Stimulated activated CD8-positive, alpha-beta memory T cell treated with anti-CD3 and anti-CD28 coated beads, Interleukin-12 subunit alpha, Interleukin-12 subunit beta, amount 100 ng/mL, for 24 hours (primary cell): Measurements from ENCODE around the gene CTTNBP2NL.
"Not testable (repeated sequence)": the region's sequence is repeated elsewhere in the genome, so short reads cannot be mapped to it uniquely, and the experiment has no call there.

Source experiments
- DNase-seq: peaks from one replicate; pipeline ENCODE4 v3.0.0-alpha.2; 2020; ENCODE audit errors: extremely low read depth

CTTNBP2NL gene

DNA sequence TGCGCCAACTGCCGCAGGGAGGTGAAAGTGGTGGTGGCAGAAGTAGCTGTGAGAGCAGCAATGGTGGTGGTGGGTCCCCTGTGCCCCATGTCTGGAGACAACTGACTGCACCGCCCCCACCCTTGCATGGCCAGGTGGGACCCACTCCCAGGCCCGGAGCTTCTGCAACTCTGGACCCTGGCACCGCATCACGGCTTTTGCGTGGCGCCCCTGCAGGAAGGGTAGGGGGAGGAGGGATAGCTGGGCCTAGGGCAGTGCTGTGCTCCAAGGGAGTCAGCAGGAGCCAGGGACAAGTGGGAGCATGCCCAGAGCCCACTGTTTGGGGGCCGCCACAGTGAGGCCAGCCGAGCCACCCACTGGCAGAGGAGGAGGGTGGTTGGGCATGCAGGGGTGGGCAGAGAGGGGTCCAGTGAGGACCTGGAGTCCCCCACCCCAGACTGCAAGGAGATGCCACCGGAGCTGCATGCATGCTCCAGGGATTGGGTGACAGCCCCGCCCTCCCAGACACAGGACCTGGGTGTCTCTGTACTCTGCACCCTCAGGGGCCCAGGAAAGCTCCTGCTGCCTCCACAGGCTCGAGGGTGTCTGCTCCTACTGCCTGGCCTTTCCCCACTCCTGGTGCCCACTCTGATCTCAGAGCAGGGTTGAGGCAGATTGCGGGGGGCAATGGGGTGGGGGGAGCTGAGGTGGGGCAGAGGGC, 9.8 kb upstream of the CTTNBP2NL start:
- no peak for DNase-seq

DNA sequence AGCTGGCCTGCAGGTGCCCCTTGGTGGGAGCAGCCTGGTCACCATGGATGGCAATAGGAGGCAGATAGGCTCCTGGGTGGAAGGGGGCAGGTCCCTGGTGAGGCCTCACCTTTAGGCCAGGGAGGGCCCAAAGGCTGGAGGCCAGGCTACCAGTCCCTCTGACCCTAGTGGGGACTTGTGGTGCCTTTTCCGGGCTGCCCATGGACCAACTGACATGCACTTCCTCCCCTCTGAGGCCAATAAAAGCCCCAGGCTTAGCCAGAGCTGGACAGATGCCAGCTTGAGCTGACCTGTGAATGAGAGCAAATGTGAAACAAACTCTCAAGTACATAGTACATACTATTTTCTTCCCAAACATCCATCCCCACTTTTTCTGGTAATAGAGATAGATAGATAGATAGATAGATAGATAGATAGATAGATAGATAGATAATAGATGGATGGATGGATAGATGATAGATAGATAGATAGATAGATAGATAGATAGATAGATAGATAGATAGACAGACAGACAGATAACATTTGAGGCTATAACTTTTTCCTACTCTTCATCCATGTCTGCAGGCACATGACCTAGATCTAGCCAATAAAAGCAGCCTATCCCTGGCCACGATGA, 9.2 kb upstream of the CTTNBP2NL start:
- no peak for DNase-seq

DNA sequence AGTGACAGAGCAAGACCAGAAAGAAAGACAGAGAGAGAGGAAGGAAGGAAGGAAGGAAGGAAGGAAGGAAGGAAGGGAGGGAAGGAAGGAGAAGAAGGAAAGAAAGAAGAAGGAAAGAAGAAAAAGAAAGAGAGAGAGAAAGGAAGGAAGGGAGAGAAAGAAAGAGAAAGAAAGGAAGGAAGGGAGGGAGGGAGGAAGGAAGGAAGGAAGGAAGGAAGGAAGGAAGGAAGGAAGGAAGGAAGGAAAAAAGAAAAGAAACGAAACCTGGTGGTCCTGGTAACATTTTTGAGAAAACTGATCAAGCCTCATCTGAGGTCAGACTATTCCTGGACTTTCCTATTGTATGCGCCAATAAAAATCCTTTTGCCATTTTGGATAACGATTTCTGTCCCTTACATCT, 8.2 kb upstream of the CTTNBP2NL start:
- DNase-seq = no peak

- DNase-seq = no peak
These were observed 7.6 kb upstream of the CTTNBP2NL start for GRCh38 chr1:112388436-112388835.

DNA sequence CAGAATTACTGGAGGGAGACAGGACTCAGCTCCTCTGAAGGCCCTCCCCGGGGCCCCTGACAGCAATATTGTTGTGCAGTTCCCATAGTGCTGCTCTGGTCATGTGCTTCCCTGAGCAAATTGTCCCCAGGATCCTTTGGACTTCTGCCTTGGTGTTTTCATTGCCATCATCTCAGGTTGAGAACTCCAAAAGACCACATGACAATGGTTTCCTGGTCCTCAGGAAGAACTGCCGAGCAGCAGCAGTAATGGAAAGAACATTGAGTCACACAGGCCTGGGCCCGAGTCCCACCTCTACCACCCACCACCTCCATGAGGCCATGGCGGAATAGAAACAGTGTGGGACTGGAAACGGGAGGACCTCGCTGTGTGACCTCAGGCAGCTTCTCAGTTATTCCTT, 6.3 kb upstream of the CTTNBP2NL start:
- DNase-seq = no peak

- not testable (repeated sequence) for DNase-seq
These were observed 5.7 kb upstream of the CTTNBP2NL start for GRCh38 chr1:112390335-112390734.

GRCh38 chr1:112390775-112391602, 5.0 kb upstream of the CTTNBP2NL start:
- peak; percentile 37 for DNase-seq

DNA sequence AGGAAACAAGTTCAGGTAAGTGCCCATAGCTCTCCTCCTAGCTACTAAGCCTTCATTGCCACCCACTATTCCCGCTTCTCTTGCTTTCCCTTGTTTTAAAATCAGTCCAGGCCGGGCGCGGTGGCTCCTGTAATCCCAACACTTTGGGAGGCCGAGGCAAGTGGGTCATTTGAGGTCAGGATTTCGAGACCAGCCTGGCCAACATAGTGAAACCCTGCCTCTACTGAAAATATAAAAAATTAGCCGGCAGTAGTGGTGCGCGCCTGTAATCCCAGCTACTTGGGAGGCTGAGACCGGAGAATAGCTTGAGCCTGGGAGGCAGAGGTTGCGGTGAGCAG, 4.4 kb upstream of the CTTNBP2NL start:
- no peak for DNase-seq

GRCh38 chr1:112393631-112393974, 2.4 kb upstream of the CTTNBP2NL start:
- no peak for DNase-seq

DNA sequence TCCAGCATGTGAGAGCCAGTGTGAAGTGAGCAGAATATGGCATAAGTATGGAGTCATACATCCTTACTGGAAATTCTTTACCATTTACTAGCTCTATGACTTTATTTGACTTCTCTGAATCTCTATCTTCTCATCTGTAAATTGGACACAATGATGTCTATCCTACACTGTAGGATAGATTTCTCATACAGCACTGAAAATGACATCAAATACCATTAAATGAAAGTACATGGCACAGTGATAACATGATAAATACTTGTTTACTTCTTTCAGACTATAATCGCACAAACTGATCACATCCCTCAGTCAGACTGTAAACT, 1.3 kb upstream of the CTTNBP2NL start:
- no peak for DNase-seq

DNA sequence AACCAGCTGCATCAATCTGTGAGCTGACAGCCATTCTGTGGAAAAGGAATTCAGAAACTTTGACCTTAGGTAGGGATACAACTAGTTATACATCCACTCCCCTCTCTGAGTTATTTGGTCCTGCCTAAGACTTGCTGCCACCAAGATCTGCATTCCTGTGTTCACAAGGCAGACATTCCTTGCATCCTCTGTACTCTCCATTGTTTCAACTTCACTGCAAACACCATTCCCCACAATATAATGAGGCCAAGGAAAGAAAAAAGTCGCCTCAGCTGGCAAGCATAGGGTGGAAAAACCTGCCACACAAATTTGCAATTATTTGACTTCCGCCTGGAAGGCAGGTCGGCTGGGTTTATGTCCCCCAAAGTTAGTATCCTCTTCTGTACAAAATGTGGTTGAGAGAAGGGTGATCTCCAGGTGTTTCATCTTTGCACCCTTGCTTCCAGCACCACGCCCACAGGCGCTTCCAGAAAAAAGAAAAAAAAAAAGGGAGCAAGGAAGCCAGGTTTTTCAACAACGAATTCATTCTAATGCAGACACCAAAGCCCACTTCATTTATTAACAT, 676 bp upstream of the CTTNBP2NL start:
- DNase-seq = no peak

DNA sequence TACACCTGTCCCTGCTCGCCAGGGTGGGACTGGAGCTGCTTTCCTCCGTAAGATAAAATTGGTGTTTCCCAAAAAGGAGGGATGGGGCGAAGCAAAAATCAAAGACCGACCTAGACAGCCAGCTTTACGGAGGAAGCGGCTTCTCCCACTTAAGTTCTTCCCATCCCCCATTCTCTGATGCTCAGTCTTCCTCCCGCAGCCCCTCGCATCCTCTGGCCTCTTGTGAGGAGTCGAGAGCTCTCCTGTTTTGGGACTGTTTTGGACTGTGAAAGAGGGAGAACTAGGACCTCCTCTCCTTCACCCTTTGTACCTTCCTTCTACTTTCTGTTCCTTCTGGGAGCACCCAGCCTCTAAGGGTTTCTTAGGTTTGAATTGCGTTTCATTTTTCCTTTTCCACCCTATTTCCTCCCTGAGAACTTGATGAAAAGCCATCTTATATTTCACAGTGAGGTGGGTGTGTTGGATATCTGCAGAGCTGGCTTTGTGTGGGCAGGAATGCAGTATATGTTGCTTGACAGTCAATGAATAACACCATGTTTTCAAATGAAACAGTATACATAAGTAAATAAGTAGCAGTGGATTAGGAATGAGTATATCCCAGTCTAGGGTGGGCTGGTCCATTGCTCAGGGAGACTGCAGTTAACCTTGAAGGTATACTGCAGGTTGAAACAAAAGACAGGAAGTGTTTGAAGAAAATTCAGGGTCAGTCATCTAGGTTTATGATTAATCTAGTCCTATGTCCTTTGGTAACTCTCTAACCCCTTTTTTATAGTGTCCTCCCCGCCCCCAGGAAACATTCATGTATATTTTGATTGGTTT, 848 bp downstream of the CTTNBP2NL start:
- no peak for DNase-seq

GRCh38 chr1:112397841-112398240, 1.8 kb downstream of the CTTNBP2NL start:
- DNase-seq = no peak

GRCh38 chr1:112399456-112399855, 3.4 kb downstream of the CTTNBP2NL start:
- no peak for DNase-seq

DNA sequence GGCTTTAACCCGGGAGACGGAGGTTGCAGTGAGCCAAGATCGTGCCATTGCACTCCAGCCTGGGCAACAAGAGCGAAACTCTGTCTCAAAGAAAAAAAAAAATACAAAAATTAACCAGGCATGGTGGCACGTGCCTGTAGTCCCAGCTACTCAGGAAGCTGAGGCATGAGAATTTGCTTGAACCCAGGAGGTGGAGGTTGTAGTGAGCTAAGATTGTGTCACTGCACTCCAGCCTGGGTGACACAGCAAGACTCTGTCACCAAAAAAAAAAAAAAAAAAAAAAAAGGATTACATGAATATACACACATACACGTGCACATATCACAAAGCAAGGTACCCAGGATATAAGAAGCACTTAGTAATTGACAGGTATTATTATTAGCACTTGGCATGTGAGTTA, 4.7 kb downstream of the CTTNBP2NL start:
- DNase-seq = not testable (repeated sequence)

DNA sequence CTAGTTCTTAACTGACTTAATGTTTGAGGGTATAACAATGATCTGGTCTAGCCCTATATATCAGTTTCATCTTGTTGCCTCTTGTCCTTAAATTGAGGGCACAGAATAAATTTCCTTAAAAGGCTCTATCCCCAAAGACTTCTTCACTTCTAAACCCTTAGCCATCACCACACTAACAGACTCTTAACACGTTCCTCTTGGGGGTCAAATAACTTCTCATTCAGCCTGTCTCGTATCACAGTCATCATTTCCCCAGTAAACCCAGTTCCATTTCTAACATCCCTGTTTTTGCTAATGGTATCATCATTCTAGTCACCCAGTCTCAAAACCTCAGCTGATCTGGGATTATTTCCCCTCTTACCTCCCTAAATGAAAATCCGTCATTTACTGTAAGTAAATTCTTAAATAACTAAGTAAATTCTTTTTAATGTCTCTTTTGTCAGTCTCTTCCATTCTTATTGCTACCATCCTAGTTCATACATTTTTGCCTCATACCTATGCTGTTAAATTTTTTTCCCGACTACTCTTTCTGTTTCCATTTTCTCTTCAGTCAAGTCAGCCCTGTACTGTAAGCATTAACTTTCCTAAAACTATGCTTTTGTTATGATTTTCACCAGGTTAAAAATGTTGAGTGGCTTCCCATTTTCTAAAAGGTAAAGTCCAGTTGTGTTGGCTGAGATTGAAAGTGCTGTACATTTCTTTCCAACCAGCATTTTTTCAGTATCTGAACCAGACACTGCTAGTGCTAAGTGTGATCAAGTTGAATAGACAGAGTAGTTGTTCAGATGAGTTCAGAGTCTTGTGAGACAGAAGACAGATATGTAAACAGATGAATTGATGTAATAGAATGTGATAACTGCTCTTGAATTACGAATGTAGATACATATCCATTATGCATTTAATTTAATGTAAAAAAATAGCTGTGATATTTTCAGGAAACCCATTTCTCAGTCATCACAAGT, 6.9 kb downstream of the CTTNBP2NL start:
- DNase-seq = no peak

- DNase-seq = no peak
These were observed 10.8 kb downstream of the CTTNBP2NL start for GRCh38 chr1:112406771-112407170.

- DNase-seq = no peak
These were observed 13.4 kb downstream of the CTTNBP2NL start for GRCh38 chr1:112409414-112409813.

DNA sequence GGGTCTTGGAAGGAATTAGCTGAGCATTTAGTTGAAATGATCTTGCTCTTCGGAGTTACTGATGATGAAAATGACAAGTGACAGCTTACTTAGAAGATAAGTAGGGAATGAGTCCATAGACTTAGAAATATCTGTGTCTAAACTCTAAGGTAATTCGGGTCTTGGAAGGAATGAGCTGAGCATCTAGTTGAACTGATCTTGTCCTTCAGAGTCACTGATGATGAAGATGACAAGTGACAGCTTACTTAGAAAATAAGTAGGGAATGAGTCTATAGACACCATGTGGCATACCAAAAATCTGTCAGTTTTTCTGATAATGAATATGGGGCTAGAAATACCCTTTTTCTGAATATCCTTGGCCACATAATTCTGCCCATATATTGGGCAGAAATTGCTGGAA, 14.7 kb downstream of the CTTNBP2NL start:
- no peak for DNase-seq

DNA sequence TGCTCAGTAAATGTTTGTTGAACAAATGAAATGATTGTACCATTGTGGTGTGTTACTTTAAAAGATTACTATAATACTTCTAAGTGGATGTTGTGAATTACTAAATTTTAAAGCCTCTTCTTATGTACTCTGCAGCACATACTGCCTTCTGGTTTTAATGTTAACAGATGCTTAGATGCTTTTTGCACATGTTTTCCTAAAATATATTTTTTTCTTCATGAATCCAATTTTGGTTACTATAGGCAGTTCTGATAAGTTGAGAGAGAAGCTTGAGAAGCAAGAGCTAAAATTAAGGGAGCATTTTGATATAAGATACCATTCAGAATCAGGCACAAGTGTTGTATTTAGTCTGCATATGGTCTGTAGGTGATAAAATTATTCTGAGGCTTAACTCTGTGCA, 21.3 kb downstream of the CTTNBP2NL start:
- DNase-seq = no peak
